ENCODE measurements around the gene GSG1.
A peak's percentile ranks its signal among the peaks of the same experiment; 100 is the strongest.

Gene GSG1

DNA sequence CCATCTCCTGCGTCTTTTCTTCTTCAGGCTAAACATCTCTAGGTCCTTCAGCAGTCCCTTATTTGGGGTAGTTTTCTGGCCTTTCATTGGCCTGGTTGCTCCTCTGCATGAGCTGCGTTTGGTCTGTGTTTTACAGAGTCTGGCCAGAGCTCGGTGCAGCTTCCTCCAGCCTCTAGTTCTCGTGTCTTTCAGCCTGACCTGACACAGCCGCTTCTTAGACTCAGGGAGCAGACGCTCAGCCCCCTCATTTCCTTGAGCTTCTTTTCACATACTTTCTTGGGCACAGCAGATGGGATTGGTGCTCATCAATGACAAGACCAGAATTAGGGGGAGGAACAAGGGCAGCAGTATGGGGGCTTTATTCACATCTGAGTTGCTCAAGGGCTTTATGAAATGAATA lies 13.6 kb upstream of the GSG1 start:
- DNase-seq = no peak

DNA sequence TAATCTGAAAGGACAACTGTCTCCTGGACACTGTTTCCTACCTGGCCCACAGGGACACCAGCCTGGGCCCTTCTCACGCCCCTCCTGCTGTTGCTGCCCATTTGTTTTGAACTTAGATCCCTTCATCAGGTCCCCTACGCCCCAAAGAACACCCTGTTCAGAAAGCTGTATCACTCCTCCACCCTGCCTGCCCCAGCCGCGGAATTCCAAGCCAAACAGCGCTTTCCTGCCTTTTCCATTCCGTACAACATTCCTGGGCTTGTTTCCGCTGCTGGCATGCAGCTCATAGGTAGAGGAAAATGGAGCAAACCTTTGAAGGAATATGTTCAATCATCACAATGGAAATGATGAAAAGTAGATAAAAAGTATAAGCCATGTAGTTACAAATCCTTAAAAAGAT lies 12.8 kb upstream of the GSG1 start:
- no peak for DNase-seq

DNA sequence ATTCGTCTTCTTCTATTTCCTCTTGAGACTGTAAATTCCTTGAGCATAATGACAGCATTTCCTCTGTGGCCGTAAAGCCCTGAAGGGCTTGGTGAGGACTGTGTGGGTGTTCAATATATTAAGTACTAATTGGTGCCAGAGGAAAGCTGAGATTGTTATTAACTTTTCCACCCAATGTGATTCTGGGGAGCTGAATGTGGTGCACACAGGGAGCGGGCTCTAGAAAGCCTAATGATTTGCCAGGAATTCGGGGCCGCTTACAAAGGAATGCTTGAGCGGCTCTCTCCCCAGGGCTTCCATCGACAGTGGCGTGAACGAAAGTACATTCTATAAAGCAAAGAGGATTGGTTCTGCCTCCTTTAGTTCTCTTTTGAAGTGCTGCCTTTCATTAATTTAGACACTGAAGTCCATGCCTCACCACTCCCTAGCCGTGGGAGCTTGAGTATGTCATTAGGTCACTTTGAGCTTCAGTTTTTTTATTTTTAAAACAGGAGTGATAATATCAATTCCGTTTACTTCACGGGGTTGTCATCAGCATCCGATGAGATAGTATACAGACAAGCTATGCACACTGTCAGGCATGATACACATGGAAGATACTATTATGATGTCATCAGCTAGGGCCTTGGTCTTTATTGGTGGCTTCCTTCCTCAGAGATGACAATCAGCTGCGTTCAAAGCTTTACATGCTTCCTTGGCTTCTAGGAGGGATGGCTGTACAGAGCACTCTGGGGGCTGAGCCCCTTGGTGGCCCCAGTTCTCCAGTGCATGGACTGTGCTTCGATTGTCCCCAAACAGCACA lies 11.0 kb upstream of the GSG1 start:
- DNase-seq = no peak

DNA sequence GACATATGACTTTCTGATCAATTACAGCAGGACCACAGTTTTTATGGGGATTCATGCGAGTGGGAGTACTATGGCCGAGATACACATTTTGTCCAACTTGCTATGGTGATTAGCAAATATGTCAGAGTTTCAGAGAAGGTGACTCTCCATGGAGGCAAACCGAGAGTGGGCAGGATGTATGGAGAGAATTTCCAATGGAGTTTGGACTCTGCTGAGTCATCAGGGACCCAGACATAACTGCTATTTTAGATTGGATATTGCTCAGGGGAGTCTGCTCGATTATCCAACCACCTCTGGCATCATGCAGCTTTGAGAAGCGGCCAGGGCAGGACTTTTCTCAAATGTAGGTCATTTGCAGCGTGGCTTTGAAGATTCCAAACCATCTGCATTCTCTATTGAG lies 9.5 kb upstream of the GSG1 start:
- no peak for DNase-seq

DNA sequence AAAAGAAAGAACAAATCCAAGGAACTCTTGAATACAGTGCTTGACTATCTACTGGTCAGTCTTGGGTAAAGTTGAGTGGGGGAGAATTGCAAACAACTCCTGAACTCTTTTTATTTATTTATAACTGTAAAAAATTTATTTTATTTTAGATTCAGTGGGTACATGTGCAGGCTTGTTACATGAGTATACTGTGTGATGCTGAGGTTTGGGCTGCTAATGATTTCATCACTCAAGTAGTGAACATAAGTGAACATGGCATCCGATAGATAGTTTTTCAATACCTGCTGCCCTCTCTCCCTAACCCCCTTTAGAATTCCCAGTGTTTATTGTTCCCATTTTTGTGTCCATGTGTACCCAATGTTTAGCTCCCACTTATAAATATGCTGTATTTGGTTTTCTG lies 3.2 kb upstream of the GSG1 start:
- DNase-seq = no peak

DNA sequence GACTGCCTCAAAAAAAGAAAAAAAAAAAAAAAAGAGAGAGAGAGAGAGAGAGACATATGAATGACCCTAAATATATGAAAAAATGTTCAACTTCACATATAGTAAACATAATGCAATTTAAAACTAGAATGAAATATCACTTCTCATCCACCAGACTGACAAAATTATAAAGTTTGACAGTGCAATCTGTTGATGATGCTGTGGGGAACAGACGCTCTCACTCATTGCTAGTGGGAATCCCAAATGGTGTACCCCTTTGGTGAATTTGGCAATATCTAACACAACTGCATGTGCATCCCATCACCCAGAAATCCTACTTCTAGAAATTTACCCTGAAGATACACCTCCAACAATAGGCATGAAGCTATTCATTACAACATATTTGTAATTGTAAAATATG lies 2.3 kb upstream of the GSG1 start:
- no peak for DNase-seq

DNA sequence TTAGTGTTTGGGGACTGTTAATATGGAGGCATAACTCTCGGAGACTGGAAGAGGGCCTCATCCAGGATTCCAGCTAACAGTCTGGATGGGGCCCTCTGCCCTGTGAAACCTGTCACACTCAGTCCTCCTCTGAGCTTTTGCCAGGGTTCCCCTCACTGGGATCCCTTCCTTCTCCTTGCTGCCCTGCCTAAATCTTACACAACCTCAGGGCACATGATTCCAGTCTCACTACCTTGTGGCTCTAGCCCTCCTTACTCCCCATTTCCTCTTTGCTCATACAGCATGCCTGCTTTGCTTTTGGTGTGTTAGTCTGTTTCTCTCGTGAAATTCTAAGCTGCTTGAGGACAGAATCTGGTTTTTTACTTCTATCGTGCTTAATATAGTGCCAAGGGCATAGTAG lies 942 bp upstream of the GSG1 start:
- DNase-seq = no peak

DNA sequence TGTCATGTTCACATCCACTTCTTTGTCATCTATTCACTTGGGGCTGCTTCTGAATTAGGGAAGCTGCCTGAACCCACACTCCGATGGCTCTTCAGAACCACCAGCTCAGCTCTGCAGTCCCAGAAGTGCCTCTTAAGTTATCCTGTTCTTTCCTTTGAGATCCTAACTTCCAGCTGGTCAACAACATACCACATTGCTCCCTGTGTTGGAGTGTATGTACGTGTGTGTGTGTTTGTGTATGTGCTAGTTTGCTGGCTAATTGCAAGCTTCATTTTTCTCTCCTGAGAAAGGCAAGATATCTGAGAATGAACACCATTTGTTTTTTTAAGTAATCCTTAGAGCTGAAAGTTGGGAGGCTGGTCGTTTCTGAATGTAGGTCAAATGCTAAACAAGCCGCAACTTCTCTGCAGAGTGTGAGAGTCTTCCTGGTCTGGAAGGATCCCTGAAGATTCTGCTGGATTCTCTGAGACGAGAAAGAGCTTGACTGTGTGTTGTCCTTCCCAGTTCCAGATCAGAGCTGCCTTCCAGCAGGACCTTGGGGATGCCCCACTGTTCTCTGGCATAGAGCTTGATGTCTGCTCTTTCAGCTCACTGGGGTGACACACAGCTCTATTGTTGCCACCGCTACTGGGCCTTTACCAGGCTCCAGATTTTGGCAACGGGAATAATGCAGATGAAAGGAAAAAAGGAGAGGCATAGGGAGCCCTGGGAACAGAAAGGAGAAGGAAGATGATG lies 839 bp downstream of the GSG1 start:
- DNase-seq = no peak

DNA sequence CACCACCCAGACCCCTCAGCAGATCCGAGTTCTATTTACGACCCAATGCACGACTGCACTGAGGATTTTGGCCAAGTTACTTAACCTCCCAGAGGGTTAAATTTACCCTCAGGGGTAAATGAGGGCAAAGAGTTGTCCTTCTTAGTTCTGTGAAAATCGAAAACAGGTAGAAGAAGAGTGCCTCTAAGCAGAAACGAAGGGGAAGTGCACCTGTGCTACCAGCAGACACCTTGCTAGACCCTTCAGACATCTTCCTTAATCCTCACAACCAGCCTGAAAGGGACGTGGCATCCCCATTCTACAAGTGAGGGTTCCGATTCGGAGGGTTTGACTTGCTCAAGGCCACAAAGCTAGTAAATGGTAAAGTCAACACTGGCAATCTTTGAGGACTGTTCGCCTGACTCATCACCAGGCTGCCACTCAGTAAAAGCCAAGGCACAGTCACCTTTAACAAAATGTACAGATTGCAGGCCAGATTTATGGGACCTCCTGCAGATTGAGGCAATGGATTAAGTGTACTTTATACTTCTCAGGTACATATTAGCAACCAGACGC lies 1.6 kb downstream of the GSG1 start:
- no peak for DNase-seq

DNA sequence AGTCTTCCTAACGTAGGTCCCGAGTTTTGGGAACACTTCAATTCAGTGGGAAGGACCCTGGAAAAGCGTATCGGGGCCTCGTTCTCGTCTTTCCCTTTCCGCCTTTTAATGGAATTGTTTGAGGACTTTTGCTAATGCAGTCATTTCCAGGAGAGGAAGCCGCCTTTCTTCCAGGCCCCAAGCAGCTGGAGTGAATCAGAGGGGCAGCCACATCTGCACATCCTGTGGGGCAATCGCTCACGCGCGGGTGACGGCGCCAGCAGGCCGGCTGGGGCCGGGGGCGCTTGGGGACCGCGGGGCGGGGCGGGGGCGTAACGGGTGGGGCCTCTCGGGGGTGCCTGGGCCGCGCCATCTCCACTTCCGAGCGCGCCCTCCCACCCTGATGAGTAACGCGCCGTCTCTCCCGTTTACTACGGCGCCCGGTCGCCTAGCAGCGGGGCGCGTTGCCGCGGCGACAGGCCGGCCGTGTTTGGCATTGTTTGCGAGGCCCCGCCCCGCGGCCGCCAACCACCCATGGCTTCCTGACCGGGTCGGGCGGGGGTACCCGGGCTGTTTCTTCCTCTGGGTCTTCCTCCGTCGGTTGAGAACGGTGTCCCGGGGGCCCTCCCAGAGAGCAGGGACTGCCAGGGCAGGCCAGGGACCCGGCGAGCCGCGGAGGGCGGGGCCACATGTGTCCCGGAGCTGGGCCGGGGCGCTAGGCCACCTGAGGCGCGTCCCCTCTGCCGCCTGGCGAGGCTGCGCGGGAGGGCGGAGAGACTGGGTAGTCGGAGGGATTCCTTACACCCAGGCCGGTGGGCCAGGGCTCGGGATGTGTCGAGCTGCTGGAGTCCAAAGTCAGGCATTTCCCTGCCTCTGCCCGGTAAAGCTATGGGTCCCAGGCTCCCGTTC lies 2.3 kb downstream of the GSG1 start:
- peak; percentile 66 for DNase-seq

DNA sequence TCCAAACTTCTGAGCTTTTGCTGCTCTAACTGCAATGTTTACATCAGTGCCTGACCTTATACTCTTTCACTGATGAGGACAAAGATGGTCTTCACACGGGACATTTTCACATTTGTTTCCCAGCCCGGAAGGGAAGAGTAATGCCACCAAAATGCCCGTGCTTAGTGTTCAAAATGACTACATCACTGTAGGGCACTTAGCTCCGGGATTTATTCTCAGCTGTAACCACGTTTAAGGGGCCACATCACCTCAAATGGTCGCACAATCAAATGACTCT lies 2.9 kb downstream of the GSG1 start:
- DNase-seq = no peak

DNA sequence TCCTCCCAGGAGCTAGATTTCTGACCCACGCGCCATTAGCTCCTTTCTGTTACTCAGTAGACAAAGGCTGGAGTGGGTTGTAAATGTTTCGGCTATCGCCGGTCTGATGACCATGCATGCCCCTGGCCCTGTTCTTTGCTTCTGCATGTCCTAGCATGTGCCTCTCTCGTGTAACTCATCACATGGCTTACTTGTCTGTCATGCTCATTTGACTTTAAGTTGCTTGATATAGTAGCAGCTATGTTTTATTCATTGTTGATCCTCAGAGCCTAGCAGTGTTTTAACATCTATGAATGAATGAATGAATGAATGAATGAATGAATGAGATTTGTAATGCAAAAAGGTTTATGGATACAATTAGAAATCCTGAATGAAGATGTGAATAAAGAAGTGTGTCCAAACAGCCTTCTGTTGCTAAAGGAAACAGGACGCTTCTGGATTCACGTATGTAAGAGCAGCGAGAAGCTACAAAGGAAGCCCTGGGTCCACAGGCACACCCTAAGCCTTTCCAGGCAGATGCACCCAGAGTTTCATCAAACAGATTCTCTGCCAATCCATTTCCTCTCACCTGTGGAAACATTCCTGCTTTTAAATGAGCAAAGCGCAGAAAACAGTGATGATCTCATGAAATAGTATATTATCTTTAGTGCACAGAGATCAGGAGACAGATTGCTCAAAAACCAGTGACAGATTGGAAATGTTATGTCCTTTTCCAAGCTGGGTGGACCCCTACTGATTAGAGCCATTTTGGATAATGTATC lies 3.4 kb downstream of the GSG1 start:
- DNase-seq = no peak

DNA sequence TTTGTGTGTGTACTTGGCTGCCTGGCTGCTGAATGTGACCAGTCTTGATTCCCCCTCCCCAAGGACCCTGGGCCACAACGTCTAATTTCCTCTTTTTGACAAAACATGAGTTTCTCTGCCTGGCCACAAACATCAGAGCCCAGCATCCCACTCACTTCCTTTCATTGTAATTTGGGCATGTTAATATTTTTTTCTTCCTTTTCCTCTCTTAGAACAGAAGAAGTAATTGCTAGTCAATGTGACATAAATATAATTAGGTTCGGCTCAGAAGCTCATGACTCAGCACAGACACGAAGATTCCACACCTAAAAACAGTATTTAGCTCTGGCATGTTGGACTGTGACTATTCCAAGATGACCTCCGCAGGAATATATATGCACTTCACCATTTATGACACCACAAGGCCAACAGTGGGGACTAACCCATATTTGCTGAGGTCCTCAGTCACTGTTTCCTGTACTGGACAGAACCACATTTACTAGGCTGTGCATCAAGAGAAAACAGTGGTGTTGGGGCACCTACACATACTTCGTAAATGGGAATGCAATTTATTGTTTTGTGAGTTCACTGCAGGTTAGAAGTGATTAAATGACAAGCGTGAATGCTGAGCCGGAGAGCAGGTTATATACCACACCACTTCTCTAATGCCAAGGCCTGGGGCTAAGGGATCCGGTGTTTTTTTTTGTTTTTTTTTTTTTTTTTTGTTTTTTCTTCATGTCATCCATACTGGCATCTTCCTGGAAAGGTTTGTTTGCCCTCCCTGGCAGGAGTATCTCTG lies 4.2 kb downstream of the GSG1 start:
- DNase-seq = peak; percentile 78

DNA sequence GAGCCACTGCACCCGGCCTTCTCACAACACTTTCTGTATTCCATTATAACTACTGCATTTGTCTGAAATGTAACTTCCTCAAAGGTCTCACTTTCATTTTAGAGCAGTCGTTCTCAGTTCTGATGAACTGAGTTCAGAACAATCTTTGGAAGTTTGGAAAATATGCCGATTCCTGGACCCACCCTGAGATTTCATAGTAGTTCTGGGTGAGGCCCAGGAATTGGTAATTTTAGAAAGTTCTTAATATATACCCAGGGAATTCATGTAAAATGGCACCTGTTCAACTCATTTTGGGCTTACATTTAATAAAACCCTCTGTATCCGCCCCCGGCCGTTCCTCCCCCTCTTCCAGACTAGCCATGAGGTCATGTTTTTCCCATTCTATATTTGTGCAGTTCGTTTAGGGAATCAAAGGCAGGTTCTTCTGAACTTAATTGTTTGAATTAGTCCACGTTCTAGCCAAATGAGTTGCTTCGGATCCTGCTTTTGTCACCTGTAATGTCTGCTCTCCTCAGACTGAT lies 5.9 kb downstream of the GSG1 start:
- peak; percentile 56 for DNase-seq

DNA sequence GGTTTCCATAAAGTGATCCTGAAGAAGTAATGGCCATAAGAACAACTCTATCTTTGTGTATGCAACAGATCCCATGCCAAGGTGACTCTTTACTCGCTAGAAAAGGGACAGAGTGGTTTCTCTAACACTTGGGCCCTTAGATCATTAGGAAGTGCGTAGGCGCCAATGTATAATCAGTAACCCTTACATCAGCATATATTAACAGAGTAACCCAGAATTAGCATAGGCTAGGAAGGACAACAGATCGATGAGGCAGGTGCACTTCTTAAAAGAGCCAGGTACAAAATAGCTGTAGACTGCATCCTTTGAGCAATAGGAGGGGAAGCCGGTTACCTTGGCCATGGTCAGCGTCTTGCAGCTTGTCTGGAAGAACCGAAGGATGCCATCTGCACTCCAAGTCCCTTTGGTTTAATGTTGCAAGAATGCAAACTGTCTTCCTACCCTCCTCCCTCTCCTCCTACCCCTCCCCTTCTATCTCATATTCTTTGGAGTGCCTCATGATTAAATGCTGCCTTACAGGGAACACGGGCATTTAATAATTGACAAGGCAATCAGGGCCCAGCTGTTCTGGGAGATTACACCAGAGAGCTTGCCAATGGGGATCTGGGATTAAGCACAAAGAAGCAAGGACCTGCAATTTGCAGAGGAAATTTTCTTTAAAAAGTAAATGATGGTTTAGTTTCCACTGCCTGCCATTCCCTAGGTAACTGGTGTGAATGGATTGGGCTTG lies 8.0 kb downstream of the GSG1 start:
- DNase-seq = no peak

DNA sequence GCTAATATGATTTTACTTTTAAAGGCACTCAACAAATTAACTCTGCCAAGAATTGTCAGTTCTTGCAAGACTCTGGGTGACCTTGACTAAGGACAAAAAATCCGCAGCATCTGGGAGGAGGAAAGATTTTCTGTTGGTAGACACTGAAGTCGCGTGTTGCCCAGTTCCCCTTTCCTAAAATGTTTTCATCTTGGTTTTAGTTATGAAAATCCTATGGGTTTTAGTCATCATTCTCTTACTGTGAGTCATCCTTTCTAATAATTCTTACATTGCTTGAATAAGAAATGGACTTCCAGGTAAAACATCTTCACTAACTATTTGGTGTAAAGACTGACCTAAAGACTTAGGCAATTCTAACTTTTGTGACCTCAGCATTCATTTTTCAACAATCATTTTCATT lies 9.1 kb downstream of the GSG1 start:
- DNase-seq = peak; percentile 61

DNA sequence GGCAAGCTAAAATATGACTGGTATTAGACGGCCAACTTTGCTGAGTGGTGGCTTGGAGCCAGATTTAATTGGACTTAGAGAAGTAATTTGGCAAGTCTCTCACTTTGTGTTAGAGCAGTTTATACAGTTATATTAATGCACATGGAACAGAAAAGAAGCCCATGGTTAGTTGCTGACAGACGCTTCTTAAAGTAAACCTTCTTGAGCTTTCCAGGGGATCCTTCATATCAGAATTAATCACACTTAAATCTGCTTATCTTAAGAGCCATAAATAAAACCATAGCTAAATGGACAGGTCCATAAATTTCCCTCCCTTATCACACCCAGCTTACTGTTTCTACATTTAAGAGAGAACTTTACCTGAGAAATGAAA lies 9.6 kb downstream of the GSG1 start:
- DNase-seq = peak; percentile 25

DNA sequence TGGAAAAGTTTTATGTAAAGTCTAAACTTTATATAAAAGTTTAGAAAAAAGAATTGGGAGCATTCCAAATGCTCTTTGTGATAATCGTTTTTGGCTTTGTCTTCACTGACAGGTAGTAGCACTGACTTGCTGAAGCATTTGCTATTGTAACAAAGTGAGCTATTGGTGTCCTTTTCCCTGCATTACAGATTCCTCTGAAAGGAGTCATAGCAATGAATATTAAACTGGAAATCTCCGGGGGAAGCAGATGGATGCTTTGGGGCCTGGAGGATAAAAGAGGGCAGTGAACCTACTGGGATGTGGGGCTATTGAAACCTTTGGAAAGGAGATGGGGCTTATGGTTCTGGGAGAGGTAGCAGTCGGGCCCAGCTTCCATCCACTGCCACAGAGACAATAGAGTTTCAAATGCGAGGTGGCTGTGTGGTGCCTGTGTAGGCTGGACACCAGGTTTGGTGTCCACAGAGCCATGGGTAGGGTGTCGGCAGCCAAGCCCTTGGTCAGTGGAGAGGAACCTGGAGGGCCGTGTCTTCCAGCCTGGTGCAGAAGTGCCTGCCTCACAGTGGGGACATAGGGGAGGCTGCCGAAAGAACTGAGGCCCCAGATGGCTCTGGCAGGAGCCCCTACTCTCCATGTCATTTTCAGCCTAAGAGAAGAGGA lies 10.1 kb downstream of the GSG1 start:
- no peak for DNase-seq

DNA sequence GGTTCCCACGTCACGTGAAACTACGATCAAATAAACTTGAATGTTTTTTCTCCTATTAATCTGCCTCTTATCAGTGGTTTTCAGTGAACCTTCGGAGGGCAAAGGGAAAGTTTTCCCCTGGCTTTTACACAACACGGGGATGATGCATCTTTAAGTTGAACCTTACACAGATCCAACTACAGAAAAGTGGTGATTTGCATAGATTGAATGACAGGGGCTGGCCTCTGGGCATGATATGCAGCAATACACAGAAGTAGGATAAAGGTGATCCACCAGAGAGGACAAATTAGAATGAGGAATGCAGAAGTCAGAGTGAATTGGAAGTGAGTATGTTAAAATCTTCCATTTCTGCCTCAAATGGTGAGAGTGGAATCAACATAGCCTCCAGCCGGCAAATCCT lies 11.6 kb downstream of the GSG1 start:
- DNase-seq = no peak

DNA sequence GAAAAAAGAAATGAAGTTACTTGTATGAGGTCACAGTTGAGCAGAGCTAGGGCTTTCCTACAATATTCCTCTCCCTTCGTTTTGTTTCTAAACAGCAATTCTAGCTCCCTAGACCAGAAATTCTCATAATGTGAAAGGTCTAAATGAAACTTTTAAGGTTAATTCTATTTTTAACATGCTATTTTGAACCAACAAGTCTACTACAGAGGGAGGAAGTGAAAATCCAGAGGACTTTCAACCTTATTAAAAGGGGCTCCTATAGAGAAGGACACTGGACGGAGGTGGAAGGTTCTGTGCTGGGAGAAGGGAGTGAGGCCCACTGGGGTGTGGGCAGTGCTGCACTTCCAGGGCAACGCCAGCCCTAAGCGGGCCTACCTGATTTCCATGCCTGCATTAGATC lies 13.4 kb downstream of the GSG1 start:
- DNase-seq = no peak

DNA sequence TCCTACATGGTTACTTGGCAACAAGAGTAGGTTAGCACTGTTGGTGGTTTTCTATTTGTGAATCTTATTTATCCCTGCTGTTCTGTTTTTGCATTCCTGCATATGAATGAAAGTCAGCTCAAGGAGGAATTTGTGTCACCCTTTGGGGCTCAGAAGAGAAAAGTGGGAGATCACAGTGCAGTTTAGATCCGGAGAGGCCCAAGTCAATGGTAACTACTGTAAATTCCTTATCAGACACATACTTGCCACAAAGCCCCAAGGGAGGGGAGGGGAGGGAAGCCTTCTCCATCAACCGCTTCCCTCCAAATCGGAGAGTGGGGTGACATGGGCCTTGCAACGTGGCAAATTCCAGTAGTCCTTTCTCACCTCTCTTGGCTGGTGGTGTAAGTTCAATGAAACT lies 15.0 kb downstream of the GSG1 start:
- peak; percentile 22 for DNase-seq
